C4-2B (cell line): Measurements from ENCODE around the gene EEIG2.
"Not testable (repeated sequence)": the region's sequence is repeated elsewhere in the genome, so short reads cannot be mapped to it uniquely, and the experiment has no call there.

Experiments used
- H3K27ac ChIP-seq: fragments of 450-650 bp; 2 replicates; pipeline ENCODE4 v1.5.1; 2017
- ZFX ChIP-seq: fragments of 450-650 bp; IDR thresholded peaks from 2 replicates; pipeline ENCODE4 v1.6.1; 2017
- TF ChIP-seq, protein P1 (sequence below): fragments of 450-650 bp; conservative IDR thresholded peaks from 2 replicates; pipeline ENCODE4 v1.5.1; 2017; ENCODE audit warnings: mild to moderate bottlenecking

Gene EEIG2

DNA sequence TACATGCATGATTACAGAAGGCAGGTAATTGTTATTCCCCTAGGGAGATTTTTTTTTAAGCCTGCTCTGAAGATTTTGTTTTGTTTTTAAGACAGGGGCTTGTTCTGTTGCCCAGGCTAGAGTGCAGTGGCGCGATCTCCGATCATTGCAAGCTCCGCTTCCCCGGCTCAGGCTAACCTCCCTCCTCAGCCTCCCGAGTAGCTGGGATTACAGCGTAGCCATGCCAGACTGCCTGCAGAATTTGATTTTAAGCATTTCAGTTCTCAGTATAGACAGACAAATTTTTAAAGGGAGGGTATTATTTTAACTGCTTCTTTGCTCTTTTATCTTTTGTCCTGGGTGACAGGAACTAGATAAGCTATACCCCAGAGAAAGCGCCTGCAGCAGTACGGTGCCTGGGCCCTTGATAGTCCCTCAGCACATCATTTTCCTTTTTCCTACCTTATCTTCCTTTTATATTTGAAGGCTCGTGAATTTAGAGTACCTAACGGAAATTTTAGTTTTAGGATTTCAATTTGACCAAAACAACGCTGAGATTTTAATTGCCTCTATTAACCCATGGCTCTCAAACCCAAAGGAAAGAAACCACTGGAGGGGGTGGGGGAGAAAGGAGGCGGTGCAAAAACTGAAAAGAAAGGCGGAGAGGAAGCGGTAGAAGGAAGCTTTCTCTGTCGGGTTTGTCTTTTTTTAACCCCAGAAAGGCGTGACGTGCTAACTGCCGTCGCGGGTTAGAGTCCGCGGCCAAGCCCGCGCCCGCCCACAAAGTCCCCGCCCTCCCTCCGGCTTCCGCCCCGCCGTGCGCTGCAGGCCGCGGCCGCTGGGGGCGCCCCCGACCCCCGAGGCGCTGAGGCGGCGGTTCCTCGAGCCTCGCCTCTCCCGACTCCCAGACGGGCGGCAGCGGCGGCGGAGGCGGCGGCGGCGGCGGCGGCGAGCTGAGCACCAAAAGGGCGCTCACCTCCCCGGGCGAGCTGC, at the start of gene EEIG2:
Gene EEIG2 (plus strand): TSS at position 886 of the 972 bp plus-strand sequence. CDS start 329 bp downstream, outside the sequence.
- TF ChIP-seq, protein P1, sequence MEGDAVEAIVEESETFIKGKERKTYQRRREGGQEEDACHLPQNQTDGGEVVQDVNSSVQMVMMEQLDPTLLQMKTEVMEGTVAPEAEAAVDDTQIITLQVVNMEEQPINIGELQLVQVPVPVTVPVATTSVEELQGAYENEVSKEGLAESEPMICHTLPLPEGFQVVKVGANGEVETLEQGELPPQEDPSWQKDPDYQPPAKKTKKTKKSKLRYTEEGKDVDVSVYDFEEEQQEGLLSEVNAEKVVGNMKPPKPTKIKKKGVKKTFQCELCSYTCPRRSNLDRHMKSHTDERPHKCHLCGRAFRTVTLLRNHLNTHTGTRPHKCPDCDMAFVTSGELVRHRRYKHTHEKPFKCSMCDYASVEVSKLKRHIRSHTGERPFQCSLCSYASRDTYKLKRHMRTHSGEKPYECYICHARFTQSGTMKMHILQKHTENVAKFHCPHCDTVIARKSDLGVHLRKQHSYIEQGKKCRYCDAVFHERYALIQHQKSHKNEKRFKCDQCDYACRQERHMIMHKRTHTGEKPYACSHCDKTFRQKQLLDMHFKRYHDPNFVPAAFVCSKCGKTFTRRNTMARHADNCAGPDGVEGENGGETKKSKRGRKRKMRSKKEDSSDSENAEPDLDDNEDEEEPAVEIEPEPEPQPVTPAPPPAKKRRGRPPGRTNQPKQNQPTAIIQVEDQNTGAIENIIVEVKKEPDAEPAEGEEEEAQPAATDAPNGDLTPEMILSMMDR, result peak; percentile 99
- no peak for TF ChIP-seq ZFX

GRCh38 chr1:108511764-108512163, 48.1 kb upstream of the EEIG2 start:
- TF ChIP-seq, protein P1, result no peak
- TF ChIP-seq ZFX, result no peak
- no peak overlapping the region for H3K27ac ChIP-seq

More for the DNA sequence above, at the start of gene EEIG2:
- H3K27ac ChIP-seq, result peak within 1 kb of the TSS; percentile 52

GRCh38 chr1:108512239-108513043, 47.5 kb upstream of the EEIG2 start:
- TF ChIP-seq, protein P1, result peak; percentile 91
- TF ChIP-seq ZFX, result no peak
- no peak overlapping the region for H3K27ac ChIP-seq

- no peak for TF ChIP-seq ZFX
- TF ChIP-seq, protein P1, result no peak
- H3K27ac ChIP-seq, result no peak overlapping the region
These were observed 46.9 kb upstream of the EEIG2 start for GRCh38 chr1:108513044-108513415.

DNA sequence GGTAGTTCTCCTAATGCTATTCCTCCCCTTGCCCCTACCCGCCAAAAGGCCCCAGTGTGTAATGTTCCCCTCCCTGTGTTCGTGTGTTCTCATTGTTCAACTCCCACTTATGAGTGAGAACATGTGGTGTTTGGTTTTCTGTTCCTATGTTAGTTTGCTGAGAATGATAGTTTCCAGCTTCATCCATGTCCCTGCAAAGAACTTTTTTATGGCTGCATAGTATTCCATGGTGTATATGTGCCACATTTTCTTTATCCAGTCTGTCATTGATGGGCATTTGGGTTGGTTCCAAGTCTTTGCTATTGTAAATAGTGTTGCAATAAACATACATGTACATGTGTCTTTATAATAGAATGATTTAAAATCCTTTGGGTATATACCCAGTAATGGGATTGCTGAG, 46.0 kb upstream of the EEIG2 start:
- not testable (repeated sequence) for H3K27ac ChIP-seq

GRCh38 chr1:108517301-108517897, 42.5 kb upstream of the EEIG2 start:
- not testable (repeated sequence) for H3K27ac ChIP-seq

GRCh38 chr1:108521990-108522393, 37.9 kb upstream of the EEIG2 start:
- no peak overlapping the region for H3K27ac ChIP-seq
- no peak for TF ChIP-seq ZFX
- TF ChIP-seq, protein P1, result no peak

GRCh38 chr1:108523829-108524228, 36.1 kb upstream of the EEIG2 start:
- TF ChIP-seq, protein P1, result no peak
- TF ChIP-seq ZFX, result no peak
- no peak overlapping the region for H3K27ac ChIP-seq
